ENCODE results near the gene CDKN2B. TPM values are rescaled to one million over a fixed set of nuclear protein-coding genes. Genes with fewer than 3 reads are reported as not detected.

Gene CDKN2B
- total RNA-seq, 1 experiment from 2014 or later: 30.4 TPM

GRCh38 chr9:22030101-22030598 lies 21.0 kb upstream of the CDKN2B start:
- peak overlapping the region; percentile 60 for H3K27ac Mint-ChIP-seq (ENCODE audit: unreplicated experiment)
- intact Hi-C loops (cut with micrococcal nuclease; ENCODE audit: unreplicated experiment): no loop called here
- no peak for TF ChIP-seq CTCF (IDR thresholded peaks at IDR 0.05; ENCODE audit: unreplicated experiment)
- H3K9me3 Mint-ChIP-seq (ENCODE audit: low read depth, unreplicated experiment): no peaks in the 10 kb centered on the region
- no peak for DNase-seq
- H3K36me3 Mint-ChIP-seq (ENCODE audit: insufficient read depth, unreplicated experiment): peaks cover 6% of the 10 kb centered on the region
- BruUV-seq (replicated peaks): no TSS peak
- H3K27me3 Mint-ChIP-seq (ENCODE audit: unreplicated experiment): no peaks in the 10 kb centered on the region
- CTCF ChIA-PET: interaction anchor here (0.6 to 0.8 kb wide), 2 partner anchors 12 to 21 kb away, joined by 3 read pairs; partner anchors contain the start of gene CDKN2B
- no peak overlapping the region for H3K4me3 Mint-ChIP-seq (ENCODE audit: low read depth, unreplicated experiment)
- H3K4me1 Mint-ChIP-seq (ENCODE audit: low read depth, unreplicated experiment): no peaks in the 10 kb centered on the region

- intact Hi-C loops (cut with micrococcal nuclease; ENCODE audit: unreplicated experiment): no loop called here
- Mint-ChIP-seq H3K4me3 (ENCODE audit: low read depth, unreplicated experiment) (no peak overlapping the region), H3K36me3 (ENCODE audit: insufficient read depth, unreplicated experiment) (peaks cover 6% of the 10 kb centered on the region), H3K4me1 (ENCODE audit: low read depth, unreplicated experiment) (no peaks in the 10 kb centered on the region), H3K27me3 (ENCODE audit: unreplicated experiment) (no peaks in the 10 kb centered on the region), H3K27ac (ENCODE audit: unreplicated experiment) (no peak overlapping the region), H3K9me3 (ENCODE audit: low read depth, unreplicated experiment) (no peaks in the 10 kb centered on the region)
- CTCF ChIA-PET: interaction anchor here (0.5 to 0.8 kb wide), 2 partner anchors 20 to 482 kb away, joined by 3 read pairs; partner anchors contain the start of gene CDKN2B
- no TSS peak for BruUV-seq (replicated peaks)
- no peak for TF ChIP-seq CTCF (IDR thresholded peaks at IDR 0.05; ENCODE audit: unreplicated experiment)
- DNase-seq: no peak
Measured at GRCh38 chr9:22029231-22029630, 20.1 kb upstream of the CDKN2B start.

DNA sequence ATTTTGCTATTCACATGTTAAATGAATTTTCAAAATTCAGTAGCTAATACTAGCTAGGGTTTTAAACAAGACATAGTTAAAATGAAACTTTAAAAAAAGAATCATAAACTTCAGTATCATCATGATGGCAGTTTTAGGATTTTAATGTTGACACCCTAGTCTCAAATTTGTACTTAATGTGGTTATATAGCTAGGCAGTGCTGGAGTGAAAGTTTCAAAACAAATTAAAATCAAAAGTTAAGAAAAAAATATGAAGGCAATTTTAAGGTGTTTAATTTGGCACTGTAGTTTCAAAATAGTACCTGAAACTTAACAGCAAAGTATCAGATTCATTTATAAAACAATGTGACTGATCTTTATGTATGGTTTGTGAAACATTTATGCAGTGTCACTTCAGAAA lies 19.3 kb upstream of the CDKN2B start:
- CTCF ChIA-PET: no interaction called here
- intact Hi-C loops (cut with micrococcal nuclease; ENCODE audit: unreplicated experiment): no loop called here
- H3K27ac Mint-ChIP-seq (ENCODE audit: unreplicated experiment): no peak overlapping the region
- H3K4me1 Mint-ChIP-seq (ENCODE audit: low read depth, unreplicated experiment): no peaks in the 10 kb centered on the region
- H3K9me3 Mint-ChIP-seq (ENCODE audit: low read depth, unreplicated experiment): no peaks in the 10 kb centered on the region
- DNase-seq: no peak
- H3K36me3 Mint-ChIP-seq (ENCODE audit: insufficient read depth, unreplicated experiment): peaks cover 6% of the 10 kb centered on the region
- no peak for TF ChIP-seq CTCF (IDR thresholded peaks at IDR 0.05; ENCODE audit: unreplicated experiment)
- BruUV-seq (replicated peaks): no TSS peak
- no peak overlapping the region for H3K4me3 Mint-ChIP-seq (ENCODE audit: low read depth, unreplicated experiment)
- H3K27me3 Mint-ChIP-seq (ENCODE audit: unreplicated experiment): no peaks in the 10 kb centered on the region

DNA sequence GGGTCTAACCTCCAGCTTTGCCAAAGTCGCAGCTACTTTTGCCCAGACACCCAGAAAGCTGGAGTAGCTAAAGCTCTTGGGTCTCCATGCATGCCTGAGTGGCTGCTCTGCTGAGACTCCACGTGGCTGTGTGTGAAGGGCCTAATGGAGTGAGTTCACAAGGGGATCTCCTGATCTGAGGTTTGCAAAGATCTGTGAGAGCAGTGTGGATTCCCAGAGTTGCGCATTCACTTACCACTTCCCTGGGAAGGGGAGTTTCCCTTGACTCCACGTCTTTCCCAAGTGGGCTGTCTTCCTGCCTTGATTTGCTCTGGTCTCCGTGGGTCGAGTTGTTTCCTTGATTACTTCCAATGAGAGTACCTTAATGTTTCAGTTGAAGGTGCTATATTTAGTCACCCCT lies 17.6 kb upstream of the CDKN2B start:
- no TSS peak for BruUV-seq (replicated peaks)
- H3K9me3 Mint-ChIP-seq (ENCODE audit: low read depth, unreplicated experiment): no peaks in the 10 kb centered on the region
- no peaks in the 10 kb centered on the region for H3K4me1 Mint-ChIP-seq (ENCODE audit: low read depth, unreplicated experiment)
- H3K36me3 Mint-ChIP-seq (ENCODE audit: insufficient read depth, unreplicated experiment): peaks cover 6% of the 10 kb centered on the region
- no peak overlapping the region for H3K27ac Mint-ChIP-seq (ENCODE audit: unreplicated experiment)
- CTCF ChIA-PET: no interaction called here
- TF ChIP-seq CTCF (IDR thresholded peaks at IDR 0.05; ENCODE audit: unreplicated experiment): no peak
- intact Hi-C loops (cut with micrococcal nuclease; ENCODE audit: unreplicated experiment): no loop called here
- H3K4me3 Mint-ChIP-seq (ENCODE audit: low read depth, unreplicated experiment): no peak overlapping the region
- no peak for DNase-seq
- H3K27me3 Mint-ChIP-seq (ENCODE audit: unreplicated experiment): no peaks in the 10 kb centered on the region
